Peyer's patch (tissue), 4 donors: Measurements from ENCODE around the gene SERINC3.

ENCODE experiments used
- POLR2A ChIP-seq, 2 donors: fragments of 450-650 bp; IDR thresholded peaks; one replicate each; pipeline ENCODE4 v1.5.1; 2017; ENCODE audit warnings: antibody characterized with exemption in 2 of 2, mild to moderate bottlenecking in 2 of 2, moderate library complexity in 2 of 2
- TF ChIP-seq, protein P1 (sequence below), 6 experiments: fragments of 450-650 bp in 4 of 6; fragments of 200-600 bp in 2 of 6; sonication (generic) in 1 of 6; IDR thresholded peaks; one replicate each; pipeline ENCODE4 v1.5.1; 2017 to 2019; ENCODE audit warnings: antibody characterized with exemption in 6 of 6, mild to moderate bottlenecking in 3 of 6, moderate library complexity in 1 of 6

DNA sequence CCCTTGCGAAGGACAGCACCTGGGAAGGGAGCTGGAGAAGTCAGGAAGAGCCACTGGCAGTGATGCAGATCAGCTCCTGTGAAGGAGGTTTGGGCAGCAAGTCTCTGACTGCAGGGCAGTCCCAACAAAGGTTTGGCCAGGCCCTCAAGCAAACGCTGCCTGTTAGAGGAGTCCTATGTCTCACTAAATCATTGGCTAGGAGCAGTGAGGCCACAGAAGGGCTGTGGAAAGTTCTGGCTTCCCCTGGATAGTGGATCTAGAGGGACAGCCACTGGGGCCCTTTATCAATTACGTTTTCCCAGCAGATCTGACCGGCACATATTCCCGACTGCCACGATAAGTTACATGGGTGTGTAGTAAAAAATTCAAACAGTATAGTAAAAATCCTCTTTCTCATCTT, 43.7 kb downstream of the SERINC3 start:
- TF ChIP-seq, protein P1, sequence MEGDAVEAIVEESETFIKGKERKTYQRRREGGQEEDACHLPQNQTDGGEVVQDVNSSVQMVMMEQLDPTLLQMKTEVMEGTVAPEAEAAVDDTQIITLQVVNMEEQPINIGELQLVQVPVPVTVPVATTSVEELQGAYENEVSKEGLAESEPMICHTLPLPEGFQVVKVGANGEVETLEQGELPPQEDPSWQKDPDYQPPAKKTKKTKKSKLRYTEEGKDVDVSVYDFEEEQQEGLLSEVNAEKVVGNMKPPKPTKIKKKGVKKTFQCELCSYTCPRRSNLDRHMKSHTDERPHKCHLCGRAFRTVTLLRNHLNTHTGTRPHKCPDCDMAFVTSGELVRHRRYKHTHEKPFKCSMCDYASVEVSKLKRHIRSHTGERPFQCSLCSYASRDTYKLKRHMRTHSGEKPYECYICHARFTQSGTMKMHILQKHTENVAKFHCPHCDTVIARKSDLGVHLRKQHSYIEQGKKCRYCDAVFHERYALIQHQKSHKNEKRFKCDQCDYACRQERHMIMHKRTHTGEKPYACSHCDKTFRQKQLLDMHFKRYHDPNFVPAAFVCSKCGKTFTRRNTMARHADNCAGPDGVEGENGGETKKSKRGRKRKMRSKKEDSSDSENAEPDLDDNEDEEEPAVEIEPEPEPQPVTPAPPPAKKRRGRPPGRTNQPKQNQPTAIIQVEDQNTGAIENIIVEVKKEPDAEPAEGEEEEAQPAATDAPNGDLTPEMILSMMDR (IDR thresholded peaks at IDR 0.05): no peak
- no peak for TF ChIP-seq POLR2A (IDR thresholded peaks at IDR 0.05)
